ENCODE results near the gene KRT81.

Gene KRT81

DNA sequence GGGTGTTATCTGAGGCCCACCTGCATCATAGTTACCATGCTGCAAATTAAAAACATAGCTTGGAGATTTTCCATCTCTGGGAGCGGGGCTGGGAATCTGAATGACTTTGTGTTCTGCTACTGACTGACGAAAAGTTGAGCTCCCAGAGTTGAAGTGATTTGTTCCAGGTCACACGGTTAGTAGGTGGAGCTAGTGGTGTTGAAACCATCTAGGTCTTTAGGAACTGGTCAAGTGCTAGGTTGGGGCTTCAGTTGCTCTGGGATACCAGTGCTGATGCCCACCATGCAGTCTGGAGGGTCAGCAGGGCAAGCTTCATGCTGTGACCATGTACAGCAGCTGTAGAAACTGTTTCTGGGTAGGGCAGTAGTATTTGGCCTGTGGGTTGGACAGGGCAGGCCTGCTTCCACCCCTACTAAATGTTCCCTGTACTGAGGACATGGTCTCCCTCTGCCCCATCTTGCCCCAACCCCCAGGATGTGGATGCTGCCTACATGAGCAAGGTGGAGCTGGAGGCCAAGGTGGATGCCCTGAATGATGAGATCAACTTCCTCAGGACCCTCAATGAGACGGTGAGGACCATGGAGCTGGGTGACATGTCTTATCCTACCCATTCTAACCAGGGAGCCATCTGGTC, 53.0 kb downstream of the KRT81 start:
- no peak for DNase-seq

DNA sequence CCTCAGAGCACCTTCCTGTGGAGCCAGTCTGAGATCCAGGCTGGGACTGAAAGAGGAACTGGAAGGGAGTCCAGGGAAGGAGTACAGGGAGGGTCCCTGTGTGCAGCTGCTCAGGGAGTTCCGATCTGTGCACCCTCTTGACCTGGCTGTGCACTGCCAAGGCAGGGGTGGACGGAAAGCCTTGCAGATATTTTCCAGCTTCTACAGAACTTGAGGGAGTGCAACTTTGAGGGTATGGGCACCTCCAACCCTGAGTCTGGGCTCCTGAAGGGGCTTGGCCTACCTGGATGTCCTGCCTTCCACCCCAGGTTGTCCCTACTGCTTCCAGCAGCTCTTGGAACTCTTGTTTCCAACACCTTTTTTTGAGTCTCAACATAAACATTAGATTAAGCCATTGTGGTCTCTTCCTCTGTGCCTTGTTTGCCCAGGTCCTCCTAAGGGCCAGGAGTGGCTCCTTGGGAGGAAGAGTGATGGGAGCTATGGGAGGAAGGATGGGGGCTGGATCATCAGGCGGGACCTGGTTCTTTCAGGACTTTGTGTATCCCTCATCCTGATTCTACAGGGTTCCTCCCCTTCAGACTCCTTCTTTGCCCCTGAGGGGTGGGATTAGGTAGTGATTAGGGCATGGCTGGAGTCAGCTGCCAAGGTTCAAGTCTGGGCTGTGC, 54.8 kb downstream of the KRT81 start:
- DNase-seq: no peak
